Measurements from ENCODE around the gene WBP1.
"Not testable (repeated sequence)": the region's sequence is repeated elsewhere in the genome, so short reads cannot be mapped to it uniquely, and the experiment has no call there.

Gene WBP1

DNA sequence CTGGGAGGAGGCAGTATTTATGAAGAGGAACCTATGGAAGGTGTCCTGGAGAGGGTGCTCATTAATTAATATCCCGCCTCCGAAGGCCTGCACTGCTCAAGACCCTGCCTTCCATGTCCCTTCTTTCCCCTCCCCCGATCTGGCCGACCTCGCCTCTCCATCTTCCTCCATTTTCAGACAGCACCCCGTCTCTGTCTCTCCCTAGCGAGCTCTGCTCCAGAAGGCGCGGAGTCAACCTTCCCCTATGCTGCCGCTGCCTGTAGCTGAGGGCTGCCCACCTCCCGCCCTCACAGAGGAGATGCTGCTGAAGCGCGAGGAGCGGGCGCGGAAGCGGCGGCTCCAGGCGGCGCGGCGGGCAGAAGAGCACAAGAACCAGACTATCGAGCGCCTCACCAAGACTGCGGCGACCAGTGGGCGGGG, 1.1 kb upstream of the WBP1 start:
- no peak for DNase-seq

DNA sequence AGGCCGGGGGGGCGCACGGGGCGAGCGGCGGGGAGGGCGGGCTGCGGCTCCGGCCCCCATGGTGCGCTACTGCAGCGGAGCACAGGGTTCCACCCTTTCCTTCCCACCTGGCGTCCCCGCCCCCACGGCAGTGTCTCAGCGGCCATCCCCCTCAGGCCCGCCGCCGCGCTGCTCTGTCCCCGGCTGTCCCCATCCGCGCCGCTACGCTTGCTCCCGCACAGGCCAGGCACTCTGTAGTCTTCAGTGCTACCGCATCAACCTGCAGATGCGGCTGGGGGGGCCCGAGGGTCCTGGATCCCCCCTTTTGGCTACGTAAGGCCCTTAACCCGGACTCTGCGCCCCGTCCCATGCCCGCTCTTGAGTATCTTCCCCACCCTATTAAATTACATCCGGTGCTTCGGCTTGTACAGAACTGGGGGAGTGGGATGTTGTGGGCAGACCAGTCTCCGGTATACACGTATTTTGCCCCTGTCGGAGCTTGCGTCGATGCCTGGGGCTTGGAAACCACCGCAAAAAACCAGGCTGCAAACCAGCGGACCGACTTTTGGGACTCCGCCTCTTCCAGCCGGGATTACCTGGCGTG, 598 bp upstream of the WBP1 start:
- peak; percentile 85 for DNase-seq

DNA sequence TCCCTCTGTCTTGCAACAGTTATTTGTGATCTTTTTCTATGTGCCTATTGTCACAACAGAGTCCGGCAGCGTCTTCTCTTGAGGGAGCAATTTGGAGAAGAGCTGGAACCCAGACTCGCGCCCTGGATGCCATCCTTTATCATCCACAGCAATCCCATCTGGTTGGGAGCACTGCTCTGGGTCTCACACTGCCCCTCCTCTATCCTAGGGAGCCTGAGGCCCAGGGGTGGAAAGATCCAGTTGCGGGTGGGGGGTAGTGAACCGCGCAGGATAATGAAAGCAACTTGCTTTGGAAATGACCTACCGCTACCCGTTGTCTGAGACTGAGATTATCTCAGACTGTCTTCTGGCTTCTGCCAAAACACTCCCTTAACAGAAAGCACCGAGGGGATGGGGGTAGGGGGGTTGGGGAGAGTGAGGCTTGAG, 713 bp downstream of the WBP1 start:
- no peak for DNase-seq

DNA sequence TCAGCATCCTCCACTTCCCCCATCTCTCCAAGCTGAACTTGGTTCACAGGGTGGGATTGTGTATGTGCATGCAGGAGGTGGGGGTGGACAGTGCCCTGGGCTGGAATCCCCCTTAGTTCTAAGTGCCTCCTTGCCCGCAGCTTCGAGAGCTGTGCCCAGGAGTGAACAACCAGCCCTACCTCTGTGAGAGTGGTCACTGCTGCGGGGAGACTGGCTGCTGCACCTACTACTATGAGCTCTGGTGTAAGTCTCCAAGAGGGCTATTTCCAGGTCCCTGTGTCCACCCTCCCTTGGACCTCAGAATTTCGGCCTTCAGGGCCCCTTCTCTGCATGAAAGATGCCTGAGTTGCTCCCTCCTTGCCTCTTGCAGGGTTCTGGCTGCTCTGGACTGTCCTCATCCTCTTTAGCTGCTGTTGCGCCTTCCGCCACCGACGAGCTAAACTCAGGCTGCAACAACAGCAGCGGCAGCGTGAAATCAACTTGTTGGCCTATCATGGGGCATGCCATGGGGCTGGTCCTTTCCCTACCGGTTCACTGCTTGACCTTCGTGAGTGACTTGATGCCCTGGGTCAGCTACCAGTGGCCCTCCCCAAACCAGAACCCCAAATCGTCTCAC, 1.4 kb downstream of the WBP1 start:
- not testable (repeated sequence) for DNase-seq

DNA sequence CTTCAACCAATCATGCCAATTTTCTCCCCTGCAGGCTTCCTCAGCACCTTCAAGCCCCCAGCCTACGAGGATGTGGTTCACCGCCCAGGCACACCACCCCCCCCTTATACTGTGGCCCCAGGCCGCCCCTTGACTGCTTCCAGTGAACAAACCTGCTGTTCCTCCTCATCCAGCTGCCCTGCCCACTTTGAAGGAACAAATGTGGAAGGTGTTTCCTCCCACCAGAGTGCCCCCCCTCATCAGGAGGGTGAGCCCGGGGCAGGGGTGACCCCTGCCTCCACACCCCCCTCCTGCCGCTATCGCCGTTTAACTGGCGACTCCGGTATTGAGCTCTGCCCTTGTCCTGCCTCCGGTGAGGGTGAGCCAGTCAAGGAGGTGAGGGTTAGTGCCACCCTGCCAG, 1.9 kb downstream of the WBP1 start:
- not testable (repeated sequence) for DNase-seq

- DNase-seq, result no peak
Observed at GRCh38 chr2:74461187-74462053, 3.2 kb downstream of the WBP1 start.

DNA sequence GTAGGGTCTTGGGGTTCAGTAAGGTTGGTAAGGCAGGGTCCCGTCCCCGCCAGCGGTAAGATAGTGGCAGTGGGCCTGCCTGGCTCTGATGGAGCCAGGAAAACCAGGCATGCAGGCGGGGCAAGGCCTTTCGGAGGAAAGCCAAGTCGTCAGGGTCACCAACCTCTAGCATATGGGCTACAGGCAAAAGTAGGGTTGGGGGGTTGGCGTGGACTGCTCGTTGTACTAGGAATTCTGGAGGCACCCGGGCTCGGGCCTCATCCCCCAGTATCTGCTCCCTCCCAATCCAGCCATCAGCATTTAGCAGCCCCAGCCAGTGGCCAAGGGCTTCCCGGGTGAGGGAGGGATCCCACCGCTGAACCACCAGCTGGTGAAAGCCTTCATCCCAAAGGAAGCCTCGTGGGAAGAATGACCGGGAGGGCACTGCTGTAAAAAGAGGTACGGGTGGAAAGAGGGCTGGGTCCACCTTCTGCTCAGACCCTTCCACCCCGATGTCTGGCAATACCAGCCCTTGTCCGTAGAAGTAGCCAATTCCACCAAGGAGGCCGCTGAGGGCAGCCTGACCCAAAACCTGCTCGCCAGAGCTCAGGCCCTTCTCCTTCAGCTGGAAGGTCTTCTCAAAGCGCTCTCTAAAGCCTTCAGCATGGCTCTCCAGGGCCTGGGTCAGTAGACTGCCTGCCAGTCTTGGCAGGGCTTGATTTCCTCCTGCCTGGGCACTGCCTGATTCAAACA, 4.0 kb downstream of the WBP1 start:
- DNase-seq, result no peak

GRCh38 chr2:74462786-74463105, 4.5 kb downstream of the WBP1 start:
- no peak for DNase-seq

- no peak for DNase-seq
Observed at GRCh38 chr2:74464406-74464805, 6.2 kb downstream of the WBP1 start.

- not testable (repeated sequence) for DNase-seq
Observed at GRCh38 chr2:74470742-74471141, 12.5 kb downstream of the WBP1 start.

DNA sequence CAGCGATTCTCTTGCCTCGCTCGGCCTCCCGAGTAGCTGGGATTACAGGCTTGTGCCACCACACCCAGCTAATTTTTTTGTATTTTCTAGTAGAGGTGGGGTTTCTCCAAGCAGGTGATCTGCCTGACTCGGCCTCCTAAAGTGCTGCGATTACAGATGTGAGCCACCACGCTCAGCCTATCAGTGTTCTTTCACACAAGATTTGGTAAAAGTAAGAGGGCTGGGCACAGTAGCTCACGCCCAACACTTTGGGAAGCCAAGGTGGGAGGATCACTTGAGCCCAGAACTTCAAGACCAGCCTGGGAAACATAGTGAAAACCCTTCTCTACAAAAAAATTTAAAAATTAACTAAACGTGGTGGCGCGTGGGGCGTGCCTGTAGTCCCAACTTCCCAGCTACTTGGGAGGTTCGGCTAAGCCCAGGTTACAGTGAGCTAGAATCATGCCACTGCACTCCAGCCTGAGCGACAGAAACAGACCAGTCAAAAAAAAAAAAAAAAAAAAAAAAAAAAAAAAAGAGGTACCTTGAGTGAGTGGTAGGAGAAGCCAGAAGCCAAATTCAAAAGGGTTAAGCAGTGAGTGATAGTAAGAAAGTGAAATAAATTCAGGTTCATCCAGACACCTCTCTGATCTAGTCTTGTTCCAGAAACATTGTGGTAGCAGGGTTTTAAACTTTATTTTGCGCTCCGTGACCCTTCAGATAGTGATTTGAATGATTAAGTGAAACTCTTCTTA, 13.3 kb downstream of the WBP1 start:
- no peak for DNase-seq

DNA sequence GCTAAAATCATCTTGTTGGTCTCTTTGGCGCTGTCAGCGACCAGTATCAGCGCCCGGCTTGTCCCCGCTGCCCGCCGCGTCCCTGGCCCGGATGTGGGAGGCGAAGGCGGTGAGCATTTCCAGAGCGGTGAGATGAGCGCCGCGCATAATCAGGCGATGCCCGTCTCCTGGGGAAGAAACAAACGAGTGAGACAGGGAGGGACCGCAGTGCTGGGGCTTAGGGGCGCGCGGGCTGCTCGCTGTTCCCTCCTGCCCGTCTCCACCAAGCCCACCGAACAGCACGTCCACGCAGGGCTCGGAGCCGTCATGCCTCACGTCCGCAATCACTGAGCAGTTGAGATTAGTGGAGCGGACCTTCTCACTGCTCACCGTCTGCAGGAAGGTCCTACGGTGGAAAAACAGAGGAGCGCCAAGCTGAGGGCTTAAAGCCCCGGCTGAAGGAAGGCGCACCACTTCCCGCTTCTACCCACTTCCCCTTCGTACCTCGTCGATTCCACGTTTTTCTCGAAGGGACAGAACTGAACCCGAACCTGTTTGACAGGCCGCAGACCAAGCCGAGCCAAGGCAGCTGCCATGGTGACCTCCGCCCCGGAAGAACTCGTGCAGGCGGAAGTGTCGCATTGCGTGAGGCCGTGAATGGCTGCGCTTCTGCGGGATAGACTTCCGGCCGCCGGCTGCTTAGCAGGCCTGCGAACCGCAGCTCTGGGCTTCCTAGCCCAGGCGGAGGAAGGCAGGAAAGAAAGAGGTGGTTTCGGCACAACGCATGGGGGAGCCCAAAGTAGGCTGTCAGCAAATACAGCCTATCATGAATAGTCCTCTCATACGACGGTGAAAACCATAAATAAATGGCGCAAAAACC, 14.1 kb downstream of the WBP1 start, which contains the start of gene MRPL53:
MRPL53 (minus strand) TSS at position 595 of the 859 bp plus-strand sequence; CDS start at position 575, 20 bp downstream.
- peak; percentile 97 for DNase-seq

DNA sequence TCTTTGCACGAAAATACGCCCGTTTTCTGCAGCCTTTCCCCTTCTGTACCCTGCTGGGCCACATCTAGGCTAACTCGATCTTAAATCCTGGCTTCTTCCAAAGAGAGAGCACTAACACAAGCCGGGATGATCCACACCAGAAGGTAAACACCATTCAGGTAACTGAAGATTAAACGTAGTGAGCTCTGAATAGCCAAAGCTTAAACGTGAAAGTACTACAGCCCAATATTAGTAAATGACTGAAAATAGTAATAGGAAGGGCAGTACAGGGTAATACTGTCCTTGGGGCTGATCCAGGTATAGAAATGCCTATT, 14.7 kb downstream of the WBP1 start:
- no peak for DNase-seq

DNA sequence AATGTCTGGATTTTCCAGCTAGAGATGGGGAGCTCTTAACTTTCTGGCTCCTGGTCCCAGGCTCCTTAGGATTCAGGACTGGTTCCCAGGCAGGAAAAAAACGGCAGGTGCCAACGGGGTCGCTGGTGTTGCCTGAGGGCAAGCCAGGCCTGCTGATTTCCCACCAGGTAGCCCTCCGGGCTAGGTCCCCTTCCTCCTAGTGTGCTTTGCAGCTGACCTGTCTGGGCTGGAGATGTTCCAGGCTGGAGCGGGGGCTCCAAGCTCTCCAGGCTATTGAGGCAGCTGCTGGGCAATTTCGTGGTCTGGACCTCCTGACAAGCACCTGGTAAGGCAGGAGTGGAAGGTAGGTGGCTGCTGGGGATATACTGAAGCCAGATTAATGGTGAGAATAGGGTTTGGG, 16.2 kb downstream of the WBP1 start:
- no peak for DNase-seq

- no peak for DNase-seq
Observed at GRCh38 chr2:74474899-74475298, 16.7 kb downstream of the WBP1 start.

GRCh38 chr2:74481431-74481830, 23.2 kb downstream of the WBP1 start:
- DNase-seq, result no peak

GRCh38 chr2:74481961-74482800, 23.9 kb downstream of the WBP1 start:
- peak; percentile 48 for DNase-seq

GRCh38 chr2:74482801-74483674, 24.8 kb downstream of the WBP1 start, which contains the start of the genes CCDC142 and TTC31:
Gene CCDC142 (minus strand): TSS chr2:74482998. CDS start chr2:74482837, 161 bp downstream.
Gene TTC31 (plus strand): TSS chr2:74483081. CDS start chr2:74483096, 15 bp downstream.
- peak; percentile 93 for DNase-seq

GRCh38 chr2:74483675-74484164, 25.5 kb downstream of the WBP1 start:
- DNase-seq, result not testable (repeated sequence)

Data from activated gamma-delta T cell treated with Interleukin-2 at 50 U/mL for 16 hours (primary cell).